HG03378 (cell line): Measurements from ENCODE around the gene PHF24.
A peak's percentile ranks its signal among the peaks of the same experiment; 100 is the strongest.
"Not testable (repeated sequence)": the region's sequence is repeated elsewhere in the genome, so short reads cannot be mapped to it uniquely, and the experiment has no call there.

ENCODE experiments used
- ATAC-seq: cut with Tn5 transposase; IDR thresholded peaks from one replicate; pipeline ENCODE4 v1.9.1; 2021; ENCODE audit warnings: mild to moderate bottlenecking, moderate library complexity; ENCODE audit not compliant: unreplicated experiment

PHF24 gene

GRCh38 chr9:34957492-34958410, at the start of gene PHF24:
Gene PHF24, plus strand, starts transcription at chr9:34958285. Its CDS starts 13,014 bp downstream, at chr9:34971299.
- ATAC-seq, result no peak

DNA sequence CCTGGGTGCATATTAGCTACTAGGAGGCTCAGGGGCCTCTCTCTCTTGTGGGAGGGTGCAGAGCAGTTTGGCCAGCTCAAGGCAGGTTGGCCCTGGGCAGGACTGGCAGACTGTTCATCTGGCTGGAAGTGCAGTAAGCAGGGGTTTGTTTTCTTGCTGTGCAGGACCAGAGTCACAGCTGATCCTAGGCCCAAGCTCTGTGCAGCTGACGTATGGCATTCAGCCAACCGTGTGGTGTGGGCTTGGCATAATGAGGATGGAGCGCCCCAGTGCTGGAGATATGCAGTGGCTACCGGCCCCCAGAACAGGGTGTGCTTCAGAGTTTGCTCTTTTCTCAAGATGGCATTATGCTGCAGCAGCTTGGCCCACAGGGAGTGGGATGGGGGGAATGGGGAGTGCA, 31.0 kb upstream of the PHF24 start:
- ATAC-seq, result no peak

DNA sequence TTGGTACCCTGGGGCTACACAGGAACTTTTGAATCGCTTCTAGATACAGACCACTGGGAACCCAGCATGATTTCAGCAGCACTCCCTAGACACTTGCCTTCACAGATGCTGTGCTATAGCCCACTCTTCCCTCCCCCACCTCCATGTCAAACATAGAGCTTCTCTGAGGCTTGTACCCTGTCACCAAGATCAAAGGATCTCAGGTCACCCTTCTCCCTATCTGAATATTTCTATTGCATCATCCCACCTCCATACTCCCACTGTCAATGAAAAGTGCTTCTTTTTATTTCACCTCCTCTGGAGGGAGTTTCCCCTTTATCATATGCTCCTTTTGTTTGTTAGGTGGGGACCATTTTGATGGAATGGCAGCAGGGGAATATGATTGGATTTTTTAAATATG, 29.2 kb upstream of the PHF24 start:
- ATAC-seq, result no peak

DNA sequence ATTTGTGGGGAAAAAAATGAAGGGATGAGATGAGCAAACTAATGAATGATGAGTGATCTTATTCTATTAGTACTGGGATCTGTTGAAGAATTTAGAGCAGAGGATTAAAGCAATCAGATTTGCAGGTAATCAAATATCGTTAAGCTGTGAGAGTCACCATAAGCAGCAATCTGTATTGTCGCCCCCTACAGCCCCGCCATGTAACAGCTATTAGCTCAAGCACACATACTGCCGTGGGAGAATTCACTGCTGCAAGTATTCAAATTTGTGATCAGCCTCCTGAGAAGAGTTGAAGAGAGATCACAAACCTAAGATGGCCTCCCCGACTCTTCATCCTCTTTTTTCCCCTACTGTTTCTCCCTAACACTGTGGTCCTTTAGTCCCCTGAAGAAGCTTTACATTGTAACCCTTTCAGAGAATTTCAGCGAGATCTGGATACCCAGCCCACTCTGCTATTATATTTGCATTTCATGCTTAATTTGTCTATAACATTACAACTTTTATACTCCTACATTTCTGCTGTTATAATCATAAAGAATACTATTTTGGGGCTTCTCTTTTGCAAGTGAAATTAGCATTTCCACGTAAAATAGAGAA, 28.5 kb upstream of the PHF24 start:
- ATAC-seq, result no peak

GRCh38 chr9:34939989-34940388, 18.1 kb upstream of the PHF24 start:
- ATAC-seq, result not testable (repeated sequence)

DNA sequence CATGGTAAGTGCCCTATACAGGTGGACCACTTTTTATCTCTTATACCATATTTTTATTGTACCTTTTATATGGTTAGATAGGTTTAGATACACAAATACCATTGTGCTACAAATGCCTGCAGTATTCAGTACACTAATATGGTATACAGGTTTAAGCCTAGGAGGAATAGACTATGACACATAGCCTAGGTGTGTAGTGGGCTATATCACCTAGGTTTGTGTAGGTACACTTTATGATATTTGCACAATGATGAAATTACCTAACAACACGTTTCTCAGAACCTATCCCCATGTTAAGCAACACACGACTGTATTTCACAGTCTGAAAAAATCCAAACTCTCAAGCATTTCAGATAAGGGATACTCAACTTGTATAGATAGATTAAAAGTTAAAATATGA, 9.6 kb upstream of the PHF24 start:
- no peak for ATAC-seq

DNA sequence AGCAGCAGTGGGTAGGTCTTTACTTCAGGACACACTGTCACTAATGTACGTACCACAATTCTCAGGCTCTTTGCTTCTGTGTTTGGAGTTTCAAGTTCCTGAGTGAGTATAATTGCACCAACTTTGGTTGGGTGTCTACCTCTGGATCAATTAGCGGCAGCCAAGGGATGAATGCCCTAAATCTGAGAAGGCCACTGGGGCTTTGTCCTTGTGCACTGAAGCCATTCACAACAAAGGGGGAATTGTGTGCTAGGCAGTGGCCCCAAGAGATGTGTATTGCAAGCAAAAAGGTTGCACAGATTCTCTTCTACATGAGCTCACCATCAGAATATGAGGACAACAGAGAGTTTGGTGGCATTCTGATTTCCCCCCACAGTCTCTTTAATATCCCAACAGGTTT, 3.9 kb upstream of the PHF24 start:
- ATAC-seq, result no peak

- ATAC-seq, result not testable (repeated sequence)
Observed at GRCh38 chr9:34956066-34956465, 2.0 kb upstream of the PHF24 start.

DNA sequence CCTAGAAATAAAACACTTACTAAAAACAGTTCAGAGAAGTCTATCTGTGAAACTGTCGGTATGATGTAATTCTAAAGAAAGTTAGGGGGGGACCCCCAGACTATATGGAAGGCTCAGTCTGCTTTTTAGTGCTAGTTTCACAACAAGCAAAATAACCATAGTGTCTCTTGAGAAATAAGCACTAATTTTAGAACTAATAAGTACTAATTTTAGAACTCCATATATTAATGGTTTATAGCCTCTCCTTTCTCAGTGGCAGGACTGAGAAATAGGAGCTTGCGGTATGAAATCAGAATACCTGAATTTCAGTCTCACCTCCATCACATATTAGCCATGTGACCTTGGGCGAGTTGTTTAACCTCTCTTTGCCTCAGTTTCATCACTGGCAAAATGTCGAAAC, 1.4 kb upstream of the PHF24 start:
- peak; percentile 60 for ATAC-seq

GRCh38 chr9:34958411-34958982, 412 bp downstream of the PHF24 start:
- no peak for ATAC-seq

GRCh38 chr9:34959461-34959860, 1.4 kb downstream of the PHF24 start:
- no peak for ATAC-seq

DNA sequence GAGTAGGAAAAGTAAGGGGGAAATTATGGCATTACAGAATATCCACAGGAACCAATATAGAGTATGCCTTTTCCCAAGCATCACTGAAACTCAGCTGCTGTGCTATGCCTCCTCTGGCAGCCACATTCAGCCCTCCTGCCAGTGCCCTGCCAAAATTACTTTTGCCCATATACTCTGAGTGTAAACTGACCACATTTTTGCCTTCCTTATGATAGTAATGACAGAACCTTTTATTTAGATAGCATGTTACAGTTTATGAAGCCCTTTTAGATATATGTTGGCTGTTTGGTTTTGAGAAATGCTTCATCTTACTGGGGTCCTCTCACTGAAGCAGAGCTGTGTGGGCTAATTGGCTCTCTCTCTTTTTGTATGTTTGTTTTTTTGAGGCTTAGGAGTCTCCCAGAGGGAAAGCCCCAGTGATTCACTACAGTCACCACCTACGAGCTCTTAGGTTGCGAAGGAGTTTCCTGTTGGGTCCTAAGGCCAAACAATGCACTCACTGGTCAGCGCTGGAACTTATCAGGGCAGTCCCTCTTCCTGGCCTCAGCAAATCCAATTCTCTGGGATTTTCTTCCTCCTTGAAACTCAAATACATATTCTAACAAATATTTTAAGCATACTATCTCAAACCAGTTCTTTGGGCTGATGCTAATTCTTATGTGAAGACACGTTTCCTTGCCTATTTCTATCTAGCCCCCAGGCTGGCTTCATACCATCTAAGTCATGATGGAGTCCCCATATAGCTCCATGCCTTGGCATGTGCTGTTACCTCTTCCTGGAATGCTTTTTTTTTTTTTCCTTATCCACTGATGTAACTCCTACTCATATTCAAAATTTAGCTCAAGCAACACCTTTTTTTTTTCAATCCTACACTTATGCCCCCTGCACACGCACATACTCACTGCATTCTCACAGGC, 3.7 kb downstream of the PHF24 start:
- no peak for ATAC-seq

DNA sequence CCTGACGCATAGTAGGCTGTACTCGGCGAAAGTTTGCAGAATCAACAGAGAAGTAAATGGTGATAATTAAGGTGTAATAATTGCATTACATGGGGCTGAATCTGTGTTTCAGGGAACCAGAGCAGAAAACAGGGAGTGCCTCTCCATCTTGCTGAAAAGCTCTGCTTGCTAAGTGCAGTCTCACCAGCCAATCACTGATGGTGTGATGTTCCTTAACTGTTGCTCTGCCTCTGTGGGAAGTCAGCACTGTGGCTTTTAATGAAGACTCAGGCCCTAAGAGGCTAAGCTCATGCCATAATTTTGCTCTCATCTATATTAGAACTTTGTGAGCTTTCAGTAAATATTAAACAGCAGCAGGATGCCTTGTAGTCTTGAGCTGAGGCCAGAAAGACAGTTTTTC, 4.5 kb downstream of the PHF24 start:
- no peak for ATAC-seq

DNA sequence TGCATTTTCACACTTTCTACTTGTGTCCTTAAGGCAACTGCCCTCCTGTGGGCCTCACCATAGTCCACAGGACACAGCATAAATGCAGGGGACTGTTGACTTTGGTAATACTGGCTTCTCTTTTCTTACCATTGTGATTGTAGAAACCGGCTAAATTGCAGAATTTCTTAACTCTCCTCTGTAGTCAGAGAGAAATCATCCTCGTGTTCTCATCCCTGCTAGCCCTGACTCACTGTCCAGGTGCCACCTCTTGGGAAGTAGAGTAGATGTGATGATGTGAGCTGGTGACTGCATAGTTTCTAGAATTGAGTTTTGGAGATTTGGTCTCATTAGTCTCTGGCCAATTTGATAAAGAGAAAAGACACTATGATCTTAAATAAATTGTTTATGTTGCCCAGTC, 5.5 kb downstream of the PHF24 start:
- ATAC-seq, result no peak

DNA sequence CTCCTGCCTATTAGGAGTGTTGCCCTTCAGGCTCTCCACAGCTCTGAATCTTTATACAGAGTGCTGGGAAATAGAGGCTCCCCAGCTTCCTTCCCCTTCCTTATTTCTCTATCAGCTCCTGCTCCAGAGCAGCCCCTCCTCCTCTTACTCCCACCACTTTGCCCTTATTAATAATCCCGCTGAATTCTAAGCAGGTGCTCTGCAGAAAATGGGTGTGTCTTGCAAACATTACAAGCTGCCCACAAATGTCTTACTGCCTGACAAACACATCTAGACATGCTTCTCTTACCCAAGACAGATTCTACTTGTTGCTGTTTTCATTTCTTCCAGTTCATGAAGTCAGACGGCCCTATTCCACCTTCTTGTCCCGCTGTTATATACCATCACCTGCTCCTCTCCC, 6.4 kb downstream of the PHF24 start:
- no peak for ATAC-seq

DNA sequence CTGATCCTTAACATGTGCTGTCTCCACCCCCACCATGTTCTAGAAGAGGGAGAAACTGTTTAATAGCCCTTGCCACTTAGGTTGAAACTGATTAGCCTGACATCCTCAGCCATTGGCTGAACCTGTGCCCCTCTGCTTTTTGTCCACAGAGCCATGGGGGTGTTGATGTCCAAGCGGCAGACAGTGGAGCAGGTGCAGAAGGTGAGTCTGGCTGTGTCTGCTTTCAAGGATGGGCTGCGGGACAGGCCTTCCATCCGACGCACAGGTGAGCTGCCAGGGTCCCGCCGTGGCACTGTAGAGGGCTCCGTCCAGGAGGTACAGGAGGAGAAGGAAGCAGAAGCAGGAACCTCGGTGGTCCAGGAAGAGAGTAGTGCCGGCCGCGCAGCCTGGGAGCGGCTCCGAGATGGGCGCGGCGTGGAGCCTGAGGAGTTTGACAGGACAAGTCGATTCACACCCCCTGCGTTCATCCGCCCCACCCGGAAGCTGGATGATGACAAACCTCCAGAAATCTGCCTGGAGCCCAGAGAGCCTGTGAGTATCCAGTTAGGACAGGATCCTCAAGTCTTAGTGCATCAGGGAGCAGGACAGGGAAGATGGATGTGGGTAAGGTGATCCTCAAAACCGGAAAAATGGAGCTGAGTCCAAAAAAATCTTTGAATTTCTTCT, 13.2 kb downstream of the PHF24 start:
- no peak for ATAC-seq

GRCh38 chr9:34974664-34975063, 16.6 kb downstream of the PHF24 start:
- ATAC-seq, result no peak

- no peak for ATAC-seq
Observed at GRCh38 chr9:34976441-34976840, 18.4 kb downstream of the PHF24 start.

DNA sequence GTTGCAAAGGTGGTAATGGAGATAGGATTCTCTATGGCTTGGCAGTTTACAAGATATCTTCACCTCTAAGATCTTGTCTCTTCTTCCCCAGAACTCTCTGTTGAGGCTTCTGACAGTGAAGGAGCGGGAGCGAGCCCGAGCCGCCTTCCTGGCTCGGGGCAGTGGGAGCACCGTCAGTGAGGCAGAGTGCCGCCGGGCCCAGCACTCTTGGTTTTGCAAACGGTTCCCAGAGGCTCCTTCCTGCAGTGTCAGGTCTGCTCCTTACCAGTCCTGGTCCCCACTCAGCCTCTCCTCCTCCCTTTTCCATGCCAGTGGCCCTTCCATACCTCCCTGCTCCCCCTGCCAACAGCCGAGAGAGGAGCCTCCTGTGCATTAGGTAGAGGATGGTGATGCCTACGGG, 18.9 kb downstream of the PHF24 start:
- ATAC-seq, result no peak

DNA sequence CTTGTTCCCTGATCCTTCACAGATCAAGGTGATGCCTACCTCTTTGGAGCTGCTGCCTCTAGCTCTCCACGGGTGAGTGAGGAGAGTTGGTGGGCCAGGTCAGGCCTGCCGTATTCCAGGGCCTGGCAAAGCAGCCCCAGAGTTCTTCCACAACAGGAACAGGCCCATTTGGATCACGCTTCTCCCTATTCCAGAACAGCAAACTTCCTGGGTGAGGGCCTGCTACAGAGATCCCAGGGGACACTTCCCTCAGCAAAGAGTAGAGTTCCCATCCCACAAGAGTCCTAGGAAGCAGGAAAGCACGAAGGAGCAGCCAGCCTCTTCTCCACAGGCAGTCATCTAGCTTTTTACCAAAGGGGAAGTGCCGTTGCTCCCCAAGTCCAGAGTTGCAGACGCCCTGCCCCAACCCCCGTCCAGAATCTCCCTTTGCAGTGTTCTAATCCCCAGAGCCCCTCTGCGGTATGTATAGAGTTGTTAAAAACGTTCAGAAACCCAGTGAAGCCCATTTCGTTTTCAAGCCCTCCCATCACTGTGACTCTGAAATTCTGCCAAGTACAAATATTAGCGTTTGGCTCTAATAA, 22.2 kb downstream of the PHF24 start:
- no peak for ATAC-seq
